Adrenal gland (tissue), 5 donors: ENCODE data around the gene SRRT.
"Not testable (repeated sequence)": the region's sequence is repeated elsewhere in the genome, so short reads cannot be mapped to it uniquely, and the experiment has no call there.

Source experiments
- CTCF ChIP-seq, 6 experiments: fragments of 450-650 bp in 4 of 6; fragments of 200-600 bp in 2 of 6; sonication (generic) in 1 of 6; IDR thresholded peaks; 1 replicate in 5 of 6; 2 replicates in 1 of 6; pipeline versions ENCODE4 v1.5.1 to v1.8.0; 2016 to 2021; ENCODE audit warnings: antibody characterized with exemption in 6 of 6, mild to moderate bottlenecking in 2 of 6, moderate library complexity in 1 of 6
- POLR2A ChIP-seq, 2 donors: fragments of 450-650 bp; IDR thresholded peaks; one replicate each; pipeline ENCODE4 v1.6.1; 2017; ENCODE audit warnings: antibody characterized with exemption in 2 of 2, mild to moderate bottlenecking in 2 of 2, moderate library complexity in 1 of 2
- donor health status: DM: no; HTN: no; CAD: no.

GRCh38 chr7:100936167-100936566, 61.3 kb downstream of the SRRT start:
- TF ChIP-seq CTCF, POLR2A (IDR thresholded peaks at IDR 0.05): not testable (repeated sequence)
